K562 (cell line): Measurements from ENCODE around the gene ZER1. TPM values are rescaled to one million over a fixed set of nuclear protein-coding genes. Genes with fewer than 3 reads are reported as not detected.

Experiments
- BRF1 ChIP-seq: IDR thresholded peaks from 3 replicates; pipeline ENCODE4 v1.6.1; 2011; ENCODE audit warnings: borderline replicate concordance, mild to moderate bottlenecking; ENCODE audit not compliant: insufficient read length; ENCODE audit errors: extremely low read depth
- CCNT2 ChIP-seq: IDR thresholded peaks from 2 replicates; pipeline ENCODE4 v1.6.1; 2011; ENCODE audit warnings: borderline replicate concordance, low read depth, mild to moderate bottlenecking, moderate library complexity, mixed read lengths, low read length; ENCODE audit not compliant: insufficient read length; ENCODE audit errors: extremely low read depth
- FIP1L1 ChIP-seq: fragments of 200-400 bp; formaldehyde crosslinking; IDR thresholded peaks from 2 replicates; pipeline ENCODE4 v1.6.1; 2018; ENCODE audit warnings: mild to moderate bottlenecking, low read depth, low read length; ENCODE audit not compliant: poor library complexity, severe bottlenecking
- HES1 ChIP-seq: fragments of 450-650 bp; IDR thresholded peaks from 2 replicates; pipeline ENCODE4 v1.6.1; 2016; ENCODE audit warnings: low read depth, mild to moderate bottlenecking, moderate library complexity
- MAFK ChIP-seq: IDR thresholded peaks from 2 replicates; pipeline ENCODE4 v1.6.1; 2011; ENCODE audit warnings: low read length, improper control_type of control experiment
- MTA3 ChIP-seq: fragments of 450-650 bp; formaldehyde crosslinking; IDR thresholded peaks from 2 replicates; pipeline ENCODE4 v1.6.1; 2017; ENCODE audit warnings: mild to moderate bottlenecking, borderline replicate concordance
- POU5F1 ChIP-seq: fragments of 150-350 bp; IDR thresholded peaks from 2 replicates; pipeline ENCODE4 v1.6.1; 2014; ENCODE audit warnings: borderline replicate concordance, low read length, low read depth, mild to moderate bottlenecking; ENCODE audit not compliant: partially characterized antibody
- PYGO2 ChIP-seq: fragments of 450-650 bp; IDR thresholded peaks from 2 replicates; pipeline ENCODE4 v1.6.1; 2016; ENCODE audit warnings: mild to moderate bottlenecking, missing genetic modification characterization, moderate library complexity, missing compliant biosample characterization
- SAFB ChIP-seq: fragments of 200-400 bp; formaldehyde crosslinking; IDR thresholded peaks from 2 replicates; pipeline ENCODE4 v1.6.1; 2017; ENCODE audit warnings: low read depth, low read length, borderline replicate concordance
- TARDBP ChIP-seq: fragments of 450-650 bp; IDR thresholded peaks from 2 replicates; pipeline ENCODE4 v1.6.1; 2016
- TFAP4 ChIP-seq: sonication (generic); formaldehyde crosslinking; IDR thresholded peaks from 2 replicates; pipeline ENCODE4 v1.8.0; 2022; ENCODE audit warnings: missing genetic modification reagents, mild to moderate bottlenecking, moderate library complexity, borderline replicate concordance
- ZC3H8 ChIP-seq: fragments of 450-650 bp; IDR thresholded peaks from 2 replicates; pipeline ENCODE4 v1.6.1; 2017
- ZNF449 ChIP-seq: fragments of 250-450 bp; sonication (Bioruptor Pico); IDR thresholded peaks from 2 replicates; pipeline ENCODE4 v1.8.0; 2022; ENCODE audit warnings: moderate library complexity, mild to moderate bottlenecking, inconsistent platforms
- ZNF518B ChIP-seq: fragments of 250-450 bp; sonication (Bioruptor Pico); IDR thresholded peaks from 2 replicates; pipeline ENCODE4 v1.5.0; 2021; ENCODE audit warnings: mild to moderate bottlenecking, moderate library complexity
- ZNF561 ChIP-seq: fragments of 450-650 bp; formaldehyde crosslinking; conservative IDR thresholded peaks from 2 replicates; pipeline ENCODE4 v1.4.0; 2020; ENCODE audit warnings: mild to moderate bottlenecking, moderate library complexity
- ZNF586 ChIP-seq: fragments of 450-650 bp; formaldehyde crosslinking; conservative IDR thresholded peaks from 2 replicates; pipeline ENCODE4 v1.4.0; 2020; ENCODE audit warnings: mild to moderate bottlenecking, moderate library complexity
- ZNF589 ChIP-seq: fragments of 200-800 bp; sonication (Bioruptor generic); IDR thresholded peaks from 2 replicates; pipeline ENCODE4 v1.6.1; 2016; ENCODE audit warnings: low read depth, missing genetic modification characterization, missing compliant biosample characterization
- ZNF668 ChIP-seq: fragments of 250-450 bp; sonication (Bioruptor Pico); IDR thresholded peaks from 2 replicates; pipeline ENCODE4 v1.8.0; 2022; ENCODE audit warnings: mild to moderate bottlenecking, inconsistent platforms
- polyA plus RNA-seq, 8 experiments: library from polyadenylated mRNA; depleted of rRNA in 4 of 8; stranded (reverse) in 5 of 8; unstranded in 3 of 8; fragments of >200 nt; fragmentation: Nextera tagmentation in 2 of 8; fragmentation: Illumina TruSeq in 1 of 8; extraction: Ambion mirVana in 2 of 8; extraction: Trizol in 1 of 8; gene quantifications; 2 replicates each; pipeline versions ENCODE4 v1.2.1 to v1.2.3, GENCODE V29; 2011 to 2014; ENCODE audit warnings: inconsistent platforms in 1 of 8, missing spikeins in 1 of 8
- total RNA-seq, 7 experiments: library from RNA; depleted of rRNA in 6 of 7; stranded (reverse); fragments of >200 nt in 6 of 7; fragmentation: Illumina TruSeq in 2 of 7; extraction: Trizol in 2 of 7; gene quantifications; 2 replicates each; pipeline versions ENCODE4 v1.2.1 to v1.2.3, GENCODE V29; 2011 to 2021; ENCODE audit warnings: low replicate concordance in 1 of 7
- TF ChIP-seq, protein P1 (sequence below): sonication (generic); IDR thresholded peaks from 2 replicates; pipeline ENCODE4 v1.6.1; 2016

The ZER1 gene
- total and polyA plus RNA-seq, 9 of the 15 experiments (the other 6 are each of a cell fraction or from before 2014, with no cell fraction given) = 0.07 to 10.7 (median 6.2) TPM

DNA sequence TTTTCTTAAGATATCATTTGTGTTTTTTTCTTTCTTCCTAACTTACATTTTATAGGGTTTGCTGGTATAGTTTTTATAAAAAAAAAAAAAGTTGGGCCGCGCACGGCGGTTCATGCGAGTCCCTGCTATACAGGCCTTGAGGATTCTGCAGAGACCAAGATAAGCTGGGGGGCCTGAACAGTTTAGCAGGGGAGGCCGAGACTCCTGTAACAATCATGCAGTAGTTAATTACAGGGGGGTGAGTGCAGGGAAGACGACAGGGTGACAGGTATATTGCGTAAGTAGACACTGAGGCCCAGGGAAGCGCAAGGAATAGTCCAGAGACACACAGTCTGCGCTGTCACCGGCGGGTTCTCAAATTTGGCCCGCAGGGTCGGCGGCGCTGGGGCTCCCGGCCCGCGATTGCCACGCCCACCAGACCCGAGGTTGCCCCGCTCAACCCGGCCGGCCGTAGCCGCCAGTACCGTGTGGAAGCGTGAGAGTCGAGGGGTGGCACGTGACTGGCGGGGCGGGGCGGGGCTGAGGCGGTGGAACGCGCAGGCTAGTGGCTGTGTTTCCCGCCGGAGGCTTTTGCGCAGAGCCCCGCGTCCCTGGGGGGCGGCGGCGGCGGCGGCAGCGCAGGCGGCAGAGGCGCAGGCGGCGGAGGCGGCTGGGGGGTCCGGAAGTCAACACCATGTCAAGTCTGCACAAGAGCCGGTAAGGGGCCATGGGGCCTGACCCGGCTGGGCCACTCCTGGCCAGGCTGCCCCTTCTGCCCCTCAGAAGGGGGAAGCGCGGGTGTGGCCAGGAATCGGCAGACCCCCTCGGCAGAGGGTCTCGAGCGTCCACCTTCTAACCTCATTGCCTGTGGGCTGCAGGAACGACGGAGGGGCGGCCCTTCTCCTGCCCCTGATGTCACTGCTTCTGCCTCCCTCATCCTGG, 15.2 kb upstream of the ZER1 start, which contains the start of gene TBC1D13 (continued):
- TF ChIP-seq TFAP4 (CRISPR knock-in tag) (peak; percentile 92), ZNF518B (CRISPR knock-in tag) (no peak), ZNF668 (peak; percentile 71; the same call in 1 of the 2 replicates), MTA3 (peak; percentile 82; the same call in 1 of the 2 replicates), ZNF449 (CRISPR knock-in tag) (no peak), ZNF561 (CRISPR knock-in tag) (no peak), PYGO2 (tag) (no peak), SAFB (no peak), TARDBP (peak; percentile 79; the same call in 1 of the 2 replicates), POU5F1 (no peak), ZC3H8 (no peak), FIP1L1 (peak; percentile 97), ZNF586 (CRISPR knock-in tag) (no peak), BRF1 (no peak), MAFK (no peak), ZNF589 (CRISPR knock-in tag) (peak; percentile 74; the same call in 1 of the 2 replicates), HES1 (peak; percentile 60), CCNT2 (peak; percentile 87)
- TF ChIP-seq, protein P1, sequence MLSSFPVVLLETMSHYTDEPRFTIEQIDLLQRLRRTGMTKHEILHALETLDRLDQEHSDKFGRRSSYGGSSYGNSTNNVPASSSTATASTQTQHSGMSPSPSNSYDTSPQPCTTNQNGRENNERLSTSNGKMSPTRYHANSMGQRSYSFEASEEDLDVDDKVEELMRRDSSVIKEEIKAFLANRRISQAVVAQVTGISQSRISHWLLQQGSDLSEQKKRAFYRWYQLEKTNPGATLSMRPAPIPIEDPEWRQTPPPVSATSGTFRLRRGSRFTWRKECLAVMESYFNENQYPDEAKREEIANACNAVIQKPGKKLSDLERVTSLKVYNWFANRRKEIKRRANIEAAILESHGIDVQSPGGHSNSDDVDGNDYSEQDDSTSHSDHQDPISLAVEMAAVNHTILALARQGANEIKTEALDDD = no peak
